Germinal center (tissue), 1 donor: ENCODE data around the gene SALL2.

Source experiments
- DNase-seq: peaks from one replicate; pipeline ENCODE4 v3.0.0; 2012; ENCODE audit warnings: mixed read lengths, low spot score

The SALL2 gene

GRCh38 chr14:21476925-21477681 is 49.0 kb downstream of the SALL2 start, which contains the start of the genes RAB2B and TOX4:
RAB2B (minus strand) TSS chr14:21476959; CDS start chr14:21476872, 87 bp downstream.
TOX4 (plus strand) TSS chr14:21477195; CDS start chr14:21477279, 84 bp downstream.
- DNase-seq, result peak; percentile 94

GRCh38 chr14:21476523-21476924 is 49.6 kb downstream of the SALL2 start:
- DNase-seq, result peak; percentile 80

GRCh38 chr14:21475767-21476522 is 50.2 kb downstream of the SALL2 start:
- DNase-seq, result no peak
